Suprapubic skin (tissue), 4 donors: ENCODE data around the gene VWDE. TPM values are rescaled to one million over a fixed set of nuclear protein-coding genes. Genes with fewer than 3 reads are reported as not detected.

Experiments
- DNase-seq, 2 donors: peaks; one replicate each; pipeline ENCODE4 v3.0.0-alpha.2; 2019; ENCODE audit warnings: low spot score in 2 of 2
- H3K27ac ChIP-seq: fragments of 200-600 bp; sonication (generic); one replicate; pipeline ENCODE4 v1.5.1; 2019
- H3K27me3 ChIP-seq: fragments of 200-600 bp; sonication (generic); one replicate; pipeline ENCODE4 v1.5.1; 2019
- H3K36me3 ChIP-seq: fragments of 200-600 bp; sonication (generic); one replicate; pipeline ENCODE4 v1.5.1; 2019
- H3K4me1 ChIP-seq: fragments of 200-600 bp; sonication (generic); one replicate; pipeline ENCODE4 v1.5.1; 2019
- H3K4me3 ChIP-seq: fragments of 200-600 bp; sonication (generic); one replicate; pipeline ENCODE4 v1.5.1; 2019; ENCODE audit warnings: mild to moderate bottlenecking
- H3K9me3 ChIP-seq: fragments of 200-600 bp; sonication (generic); one replicate; pipeline ENCODE4 v1.5.1; 2019
- EP300 ChIP-seq: sonication (generic); formaldehyde crosslinking; IDR thresholded peaks from one replicate; pipeline ENCODE4 v1.6.1; 2017; ENCODE audit warnings: antibody characterized with exemption
- WGBS: methylation state at CpG from one replicate; pipeline ENCODE4 v1.1.5; 2018; 5-methylcytosine and 5-hydroxymethylcytosine counted together
- total RNA-seq, 4 donors: library from RNA; depleted of rRNA; stranded (reverse); fragments of >200 nt; gene quantifications; one replicate each; pipeline ENCODE4 v1.1.0, GENCODE V29; 2016

The VWDE gene
- total RNA-seq, 4 donors from 2014 or later, result 0.26 to 2.6 (median 0.51) TPM; not detected in 1

GRCh38 chr7:12281038-12281437, 122.6 kb downstream of the VWDE start:
- 60% methylated on average over 1 of the region's 1 CpG for WGBS
- no peak overlapping the region for H3K4me3 ChIP-seq
- no peak for DNase-seq
- no peaks in the 10 kb centered on the region for H3K27me3 ChIP-seq
- H3K27ac ChIP-seq, result no peak overlapping the region
- peaks cover 4% of the 10 kb centered on the region for H3K9me3 ChIP-seq
- no peak for TF ChIP-seq EP300
- H3K4me1 ChIP-seq, result no peaks in the 10 kb centered on the region
- no peaks in the 10 kb centered on the region for H3K36me3 ChIP-seq

Other genes with a start within 250 kb of the VWDE start
- 10 to 100 TPM; 31.4 to 57.5 (median 35.7) TPM for gene TMEM106B, start 192.6 kb downstream of the VWDE start, total RNA-seq
- 1 to 10 TPM; 3.1 to 4.9 (median 3.8) TPM for gene SCIN, start 166.9 kb upstream of the VWDE start, total RNA-seq